ENCODE results near the gene KRTAP5-7. TPM values are rescaled to one million over a fixed set of nuclear protein-coding genes. Genes with fewer than 3 reads are reported as not detected.

Gene KRTAP5-7
- total and polyA plus RNA-seq, 2 of the 13 experiments (the other 11 are each of a cell fraction or from before 2014, with no cell fraction given) = 0.54 TPM; not detected in 1

DNA sequence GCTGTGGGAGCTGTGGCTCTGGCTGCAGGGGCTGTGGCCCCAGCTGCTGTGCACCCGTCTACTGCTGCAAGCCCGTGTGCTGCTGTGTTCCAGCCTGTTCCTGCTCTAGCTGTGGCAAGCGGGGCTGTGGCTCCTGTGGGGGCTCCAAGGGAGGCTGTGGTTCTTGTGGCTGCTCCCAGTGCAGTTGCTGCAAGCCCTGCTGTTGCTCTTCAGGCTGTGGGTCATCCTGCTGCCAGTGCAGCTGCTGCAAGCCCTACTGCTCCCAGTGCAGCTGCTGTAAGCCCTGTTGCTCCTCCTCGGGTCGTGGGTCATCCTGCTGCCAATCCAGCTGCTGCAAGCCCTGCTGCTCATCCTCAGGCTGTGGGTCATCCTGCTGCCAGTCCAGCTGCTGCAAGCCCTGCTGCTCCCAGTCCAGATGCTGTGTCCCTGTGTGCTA, 21.7 kb downstream of the KRTAP5-7 start (continued):
- TF ChIP-seq, protein P1, sequence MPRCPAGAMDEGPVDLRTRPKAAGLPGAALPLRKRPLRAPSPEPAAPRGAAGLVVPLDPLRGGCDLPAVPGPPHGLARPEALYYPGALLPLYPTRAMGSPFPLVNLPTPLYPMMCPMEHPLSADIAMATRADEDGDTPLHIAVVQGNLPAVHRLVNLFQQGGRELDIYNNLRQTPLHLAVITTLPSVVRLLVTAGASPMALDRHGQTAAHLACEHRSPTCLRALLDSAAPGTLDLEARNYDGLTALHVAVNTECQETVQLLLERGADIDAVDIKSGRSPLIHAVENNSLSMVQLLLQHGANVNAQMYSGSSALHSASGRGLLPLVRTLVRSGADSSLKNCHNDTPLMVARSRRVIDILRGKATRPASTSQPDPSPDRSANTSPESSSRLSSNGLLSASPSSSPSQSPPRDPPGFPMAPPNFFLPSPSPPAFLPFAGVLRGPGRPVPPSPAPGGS (CRISPR knock-in tag; IDR thresholded peaks at IDR 0.05) = no peak
- TF ChIP-seq ZNF282 (IDR thresholded peaks at IDR 0.05; ENCODE audit: partially characterized antibody) (no peak), PAX8 (CRISPR knock-in tag; IDR thresholded peaks at IDR 0.05; ENCODE audit: borderline replicate concordance) (no peak), NFIB (CRISPR knock-in tag; IDR thresholded peaks at IDR 0.05; ENCODE audit: borderline replicate concordance) (no peak), ZNF776 (CRISPR knock-in tag; IDR thresholded peaks at IDR 0.05) (no peak), NONO (IDR thresholded peaks at IDR 0.05) (no peak), NONO (CRISPR knock-in tag; conservative IDR thresholded peaks at IDR 0.05) (no peak), KDM1A (CRISPR knock-in tag; IDR thresholded peaks at IDR 0.05) (no peak), ZNF816 (CRISPR knock-in tag; IDR thresholded peaks at IDR 0.05; ENCODE audit: borderline replicate concordance) (no peak), CHCHD3 (CRISPR knock-in tag; IDR thresholded peaks at IDR 0.05) (no peak), ZC3H4 (CRISPR knock-in tag; IDR thresholded peaks at IDR 0.05; ENCODE audit: borderline replicate concordance) (no peak), CENPT (CRISPR knock-in tag; IDR thresholded peaks at IDR 0.05; ENCODE audit: low read depth) (no peak)
- TF ChIP-seq, protein P2, sequence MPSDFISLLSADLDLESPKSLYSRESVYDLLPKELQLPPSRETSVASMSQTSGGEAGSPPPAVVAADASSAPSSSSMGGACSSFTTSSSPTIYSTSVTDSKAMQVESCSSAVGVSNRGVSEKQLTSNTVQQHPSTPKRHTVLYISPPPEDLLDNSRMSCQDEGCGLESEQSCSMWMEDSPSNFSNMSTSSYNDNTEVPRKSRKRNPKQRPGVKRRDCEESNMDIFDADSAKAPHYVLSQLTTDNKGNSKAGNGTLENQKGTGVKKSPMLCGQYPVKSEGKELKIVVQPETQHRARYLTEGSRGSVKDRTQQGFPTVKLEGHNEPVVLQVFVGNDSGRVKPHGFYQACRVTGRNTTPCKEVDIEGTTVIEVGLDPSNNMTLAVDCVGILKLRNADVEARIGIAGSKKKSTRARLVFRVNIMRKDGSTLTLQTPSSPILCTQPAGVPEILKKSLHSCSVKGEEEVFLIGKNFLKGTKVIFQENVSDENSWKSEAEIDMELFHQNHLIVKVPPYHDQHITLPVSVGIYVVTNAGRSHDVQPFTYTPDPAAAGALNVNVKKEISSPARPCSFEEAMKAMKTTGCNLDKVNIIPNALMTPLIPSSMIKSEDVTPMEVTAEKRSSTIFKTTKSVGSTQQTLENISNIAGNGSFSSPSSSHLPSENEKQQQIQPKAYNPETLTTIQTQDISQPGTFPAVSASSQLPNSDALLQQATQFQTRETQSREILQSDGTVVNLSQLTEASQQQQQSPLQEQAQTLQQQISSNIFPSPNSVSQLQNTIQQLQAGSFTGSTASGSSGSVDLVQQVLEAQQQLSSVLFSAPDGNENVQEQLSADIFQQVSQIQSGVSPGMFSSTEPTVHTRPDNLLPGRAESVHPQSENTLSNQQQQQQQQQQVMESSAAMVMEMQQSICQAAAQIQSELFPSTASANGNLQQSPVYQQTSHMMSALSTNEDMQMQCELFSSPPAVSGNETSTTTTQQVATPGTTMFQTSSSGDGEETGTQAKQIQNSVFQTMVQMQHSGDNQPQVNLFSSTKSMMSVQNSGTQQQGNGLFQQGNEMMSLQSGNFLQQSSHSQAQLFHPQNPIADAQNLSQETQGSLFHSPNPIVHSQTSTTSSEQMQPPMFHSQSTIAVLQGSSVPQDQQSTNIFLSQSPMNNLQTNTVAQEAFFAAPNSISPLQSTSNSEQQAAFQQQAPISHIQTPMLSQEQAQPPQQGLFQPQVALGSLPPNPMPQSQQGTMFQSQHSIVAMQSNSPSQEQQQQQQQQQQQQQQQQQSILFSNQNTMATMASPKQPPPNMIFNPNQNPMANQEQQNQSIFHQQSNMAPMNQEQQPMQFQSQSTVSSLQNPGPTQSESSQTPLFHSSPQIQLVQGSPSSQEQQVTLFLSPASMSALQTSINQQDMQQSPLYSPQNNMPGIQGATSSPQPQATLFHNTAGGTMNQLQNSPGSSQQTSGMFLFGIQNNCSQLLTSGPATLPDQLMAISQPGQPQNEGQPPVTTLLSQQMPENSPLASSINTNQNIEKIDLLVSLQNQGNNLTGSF (CRISPR knock-in tag; IDR thresholded peaks at IDR 0.05) = no peak
- TF ChIP-seq, protein P3, sequence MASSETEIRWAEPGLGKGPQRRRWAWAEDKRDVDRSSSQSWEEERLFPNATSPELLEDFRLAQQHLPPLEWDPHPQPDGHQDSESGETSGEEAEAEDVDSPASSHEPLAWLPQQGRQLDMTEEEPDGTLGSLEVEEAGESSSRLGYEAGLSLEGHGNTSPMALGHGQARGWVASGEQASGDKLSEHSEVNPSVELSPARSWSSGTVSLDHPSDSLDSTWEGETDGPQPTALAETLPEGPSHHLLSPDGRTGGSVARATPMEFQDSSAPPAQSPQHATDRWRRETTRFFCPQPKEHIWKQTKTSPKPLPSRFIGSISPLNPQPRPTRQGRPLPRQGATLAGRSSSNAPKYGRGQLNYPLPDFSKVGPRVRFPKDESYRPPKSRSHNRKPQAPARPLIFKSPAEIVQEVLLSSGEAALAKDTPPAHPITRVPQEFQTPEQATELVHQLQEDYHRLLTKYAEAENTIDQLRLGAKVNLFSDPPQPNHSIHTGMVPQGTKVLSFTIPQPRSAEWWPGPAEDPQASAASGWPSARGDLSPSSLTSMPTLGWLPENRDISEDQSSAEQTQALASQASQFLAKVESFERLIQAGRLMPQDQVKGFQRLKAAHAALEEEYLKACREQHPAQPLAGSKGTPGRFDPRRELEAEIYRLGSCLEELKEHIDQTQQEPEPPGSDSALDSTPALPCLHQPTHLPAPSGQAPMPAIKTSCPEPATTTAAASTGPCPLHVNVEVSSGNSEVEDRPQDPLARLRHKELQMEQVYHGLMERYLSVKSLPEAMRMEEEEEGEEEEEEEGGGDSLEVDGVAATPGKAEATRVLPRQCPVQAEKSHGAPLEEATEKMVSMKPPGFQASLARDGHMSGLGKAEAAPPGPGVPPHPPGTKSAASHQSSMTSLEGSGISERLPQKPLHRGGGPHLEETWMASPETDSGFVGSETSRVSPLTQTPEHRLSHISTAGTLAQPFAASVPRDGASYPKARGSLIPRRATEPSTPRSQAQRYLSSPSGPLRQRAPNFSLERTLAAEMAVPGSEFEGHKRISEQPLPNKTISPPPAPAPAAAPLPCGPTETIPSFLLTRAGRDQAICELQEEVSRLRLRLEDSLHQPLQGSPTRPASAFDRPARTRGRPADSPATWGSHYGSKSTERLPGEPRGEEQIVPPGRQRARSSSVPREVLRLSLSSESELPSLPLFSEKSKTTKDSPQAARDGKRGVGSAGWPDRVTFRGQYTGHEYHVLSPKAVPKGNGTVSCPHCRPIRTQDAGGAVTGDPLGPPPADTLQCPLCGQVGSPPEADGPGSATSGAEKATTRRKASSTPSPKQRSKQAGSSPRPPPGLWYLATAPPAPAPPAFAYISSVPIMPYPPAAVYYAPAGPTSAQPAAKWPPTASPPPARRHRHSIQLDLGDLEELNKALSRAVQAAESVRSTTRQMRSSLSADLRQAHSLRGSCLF (CRISPR knock-in tag; IDR thresholded peaks at IDR 0.05; ENCODE audit: borderline replicate concordance) = no peak
- TF ChIP-seq, protein P4, sequence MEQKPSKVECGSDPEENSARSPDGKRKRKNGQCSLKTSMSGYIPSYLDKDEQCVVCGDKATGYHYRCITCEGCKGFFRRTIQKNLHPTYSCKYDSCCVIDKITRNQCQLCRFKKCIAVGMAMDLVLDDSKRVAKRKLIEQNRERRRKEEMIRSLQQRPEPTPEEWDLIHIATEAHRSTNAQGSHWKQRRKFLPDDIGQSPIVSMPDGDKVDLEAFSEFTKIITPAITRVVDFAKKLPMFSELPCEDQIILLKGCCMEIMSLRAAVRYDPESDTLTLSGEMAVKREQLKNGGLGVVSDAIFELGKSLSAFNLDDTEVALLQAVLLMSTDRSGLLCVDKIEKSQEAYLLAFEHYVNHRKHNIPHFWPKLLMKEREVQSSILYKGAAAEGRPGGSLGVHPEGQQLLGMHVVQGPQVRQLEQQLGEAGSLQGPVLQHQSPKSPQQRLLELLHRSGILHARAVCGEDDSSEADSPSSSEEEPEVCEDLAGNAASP (CRISPR knock-in tag; IDR thresholded peaks at IDR 0.05; ENCODE audit: borderline replicate concordance) = no peak
